Endothelial cell of umbilical vein (primary cell): ENCODE results near the gene NDUFA13. TPM values are rescaled to one million over a fixed set of nuclear protein-coding genes. Genes with fewer than 3 reads are reported as not detected.

Source experiments
- BruUV-seq: library from RNA; stranded (reverse); fragments of 400-500 nt; replicated peaks from 2 replicates; lab custom pipeline; 2021; lab: Mats Ljungman, UMichigan
- CTCF ChIA-PET: fragments of 300-600, 350-600 bp; sonication (Branson Sonifier 250); formaldehyde crosslinking; loops from one replicate; lab custom pipeline; 2021; ENCODE audit warnings: antibody characterized with exemption, inconsistent platforms; lab: Charles Lee
- POLR2A ChIA-PET: fragments of 300-600, 350-600 bp; sonication (Branson Sonifier 250); formaldehyde crosslinking; loops from one replicate; lab custom pipeline; 2021; ENCODE audit warnings: antibody characterized with exemption, inconsistent platforms; lab: Charles Lee
- DNase-seq: peaks from one replicate; pipeline ENCODE4 v3.0.0-alpha.2; 2011; ENCODE audit warnings: low read depth, low spot score
- FAIRE-seq: peaks from 2 replicates; lab custom pipeline; 2011; peaks lifted over from hg19 to GRCh38; lab: Jason Lieb, UNC
- H2AFZ ChIP-seq: 2 replicates; pipeline ENCODE4 v1.6.0; 2012; ENCODE audit warnings: low read depth, low read length, control low read depth, inconsistent platforms
- H3K27ac ChIP-seq: 2 replicates; pipeline ENCODE4 v1.5.1; 2011; ENCODE audit warnings: low read depth, mild to moderate bottlenecking, control low read depth, low read length, moderate library complexity; ENCODE audit not compliant: insufficient read depth
- H3K27me3 ChIP-seq, 2 experiments: 2 replicates each; pipeline versions ENCODE4 v1.6.0 to v1.6.1; 2011; ENCODE audit warnings: low read length in 2 of 2, mixed read lengths in 1 of 2; ENCODE audit not compliant: control insufficient read depth in 2 of 2, insufficient read depth in 2 of 2
- H3K36me3 ChIP-seq, 2 experiments: 2 replicates in 1 of 2; 3 replicates in 1 of 2; pipeline ENCODE4 v1.5.1; 2011; ENCODE audit warnings: low read length in 2 of 2, mild to moderate bottlenecking in 1 of 2, moderate library complexity in 1 of 2; ENCODE audit not compliant: control insufficient read depth in 2 of 2, insufficient read depth in 2 of 2; ENCODE audit errors: extremely low read depth in 1 of 2
- H3K4me1 ChIP-seq: 3 replicates; pipeline ENCODE4 v1.5.1; 2011; ENCODE audit warnings: mild to moderate bottlenecking, low read length; ENCODE audit not compliant: control insufficient read depth, insufficient read depth; ENCODE audit errors: extremely low read depth
- H3K4me2 ChIP-seq: 2 replicates; pipeline ENCODE4 v1.6.1; 2011; ENCODE audit warnings: low read length, control low read depth, mixed read lengths; ENCODE audit not compliant: insufficient read depth
- H3K4me3 ChIP-seq, 3 experiments: fragments of 200-600 bp in 1 of 3; sonication (generic), shearing (Covaris generic) in 1 of 3; replicated peaks in 1 of 3; 2 replicates each; pipeline ENCODE4 v1.5.1; 2011 to 2016; ENCODE audit warnings: control low read depth in 3 of 3, low read length in 3 of 3, mild to moderate bottlenecking in 2 of 3, inconsistent platforms in 1 of 3, low read depth in 1 of 3, moderate library complexity in 1 of 3; ENCODE audit not compliant: insufficient read depth in 1 of 3
- H3K79me2 ChIP-seq: 2 replicates; pipeline ENCODE4 v1.6.0; 2012; ENCODE audit warnings: low read length, inconsistent platforms; ENCODE audit not compliant: control insufficient read depth, insufficient read depth
- H3K9ac ChIP-seq: replicated peaks from 2 replicates; pipeline ENCODE3; 2011; ENCODE audit warnings: low read length, control low read depth; ENCODE audit not compliant: insufficient read depth; ENCODE audit errors: extremely low read depth
- H3K9me1 ChIP-seq: replicated peaks from 3 replicates; pipeline ENCODE4 v1.6.0; 2011; ENCODE audit warnings: mild to moderate bottlenecking, low read length; ENCODE audit not compliant: control insufficient read depth, insufficient read depth; ENCODE audit errors: extremely low read depth
- H3K9me3 ChIP-seq: replicated peaks from 2 replicates; pipeline ENCODE4 v1.5.1; 2012; ENCODE audit warnings: low read length, inconsistent platforms; ENCODE audit not compliant: control insufficient read depth, insufficient read depth
- H4K20me1 ChIP-seq: replicated peaks from 2 replicates; pipeline ENCODE3; 2011; ENCODE audit warnings: mild to moderate bottlenecking, low read length; ENCODE audit not compliant: control insufficient read depth, insufficient read depth; ENCODE audit errors: extremely low read depth
- CTCF ChIP-seq, 2 donors: IDR thresholded peaks; 1 replicate in 1 of 2; 2 replicates in 1 of 2; pipeline ENCODE4 v1.5.1; 2011; ENCODE audit warnings: low read length in 2 of 2, mild to moderate bottlenecking in 2 of 2, moderate library complexity in 2 of 2, control low read depth in 1 of 2, inconsistent platforms in 1 of 2, low read depth in 1 of 2; ENCODE audit not compliant: insufficient read depth in 1 of 2; ENCODE audit errors: extremely low read depth in 1 of 2
- EZH2 ChIP-seq: IDR thresholded peaks from 2 replicates; pipeline ENCODE4 v1.6.1; 2012; ENCODE audit warnings: borderline replicate concordance, low read depth, mild to moderate bottlenecking, moderate library complexity, low read length, inconsistent platforms; ENCODE audit not compliant: severe bottlenecking
- FOS ChIP-seq: IDR thresholded peaks from 2 replicates; pipeline ENCODE4 v1.6.1; 2011; ENCODE audit warnings: mild to moderate bottlenecking, low read length, moderate library complexity, borderline replicate concordance; ENCODE audit not compliant: insufficient read depth
- GATA2 ChIP-seq: IDR thresholded peaks from 2 replicates; pipeline ENCODE4 v1.7.0; 2011; ENCODE audit warnings: low read depth, mild to moderate bottlenecking, moderate library complexity, mixed read lengths, low read length; ENCODE audit not compliant: insufficient read length, insufficient read depth
- JUN ChIP-seq: IDR thresholded peaks from 2 replicates; pipeline ENCODE4 v1.6.1; 2011; ENCODE audit warnings: borderline replicate concordance, low read depth; ENCODE audit not compliant: insufficient read length, insufficient read depth
- MYC ChIP-seq: IDR thresholded peaks from one replicate; pipeline ENCODE4 v1.6.1; 2011; ENCODE audit warnings: mild to moderate bottlenecking, low read depth, low read length
- POLR2A ChIP-seq: IDR thresholded peaks from 2 replicates; pipeline ENCODE4 v1.6.1; 2012; ENCODE audit warnings: low read depth, mild to moderate bottlenecking, control low read depth, low read length
- POLR2AphosphoS5 ChIP-seq: IDR thresholded peaks from 2 replicates; pipeline ENCODE4 v1.6.1; 2012; ENCODE audit warnings: low read depth, mild to moderate bottlenecking, control low read depth, low read length, moderate library complexity; ENCODE audit not compliant: insufficient read depth
- dilution Hi-C: fragments of 300-500 bp; cut with MboI; formaldehyde crosslinking; loops from one replicate; pipeline ENCODE4 v1.15.0; 2019; ENCODE audit warnings: low sequenced_read_pairs; ENCODE audit not compliant: extremely low pct_ligation_motif_present
- intact Hi-C: fragments of 100-400 bp; cut with micrococcal nuclease; formaldehyde crosslinking; loops from one replicate; pipeline ENCODE4 v1.10.0; 2022
- polyA plus RNA-seq, 4 experiments: library from polyadenylated mRNA; depleted of rRNA in 3 of 4; stranded (reverse) in 3 of 4; unstranded in 1 of 4; fragments of >200 nt; gene quantifications; 2 replicates each; pipeline versions ENCODE4 v1.2.1 to v1.2.3, GENCODE V29; 2011 to 2012; ENCODE audit warnings: missing spikeins in 1 of 4
- total RNA-seq: library from RNA; stranded (reverse); gene quantifications from 2 replicates; pipeline ENCODE4 v1.2.3, GENCODE V29; 2021
- TF ChIP-seq, protein P1 (sequence below): IDR thresholded peaks from 2 replicates; pipeline ENCODE4 v1.6.1; 2011; ENCODE audit not compliant: insufficient read depth, insufficient read length

NDUFA13 gene
- total and polyA plus RNA-seq, 2 donors (not counting 3 experiments of a cell fraction or from before 2014, with no cell fraction given), result 246 to 799 TPM

GRCh38 chr19:19566306-19566705 is 50.3 kb downstream of the NDUFA13 start:
- no peak for DNase-seq
- H3K9ac ChIP-seq, result no peak overlapping the region
- ChIA-PET POLR2A (no interaction called here), CTCF (interaction anchor here (1.0 kb wide), 1 partner anchor 13 kb away, joined by 3 read pairs; no protein-coding TSS in a partner anchor)
- H3K4me3 ChIP-seq, result no peak overlapping the region
- intact Hi-C loops, result no loop called here
- dilution Hi-C loops, result no loop called here
- no peaks in the 10 kb centered on the region for H3K9me1 ChIP-seq
- no peaks in the 10 kb centered on the region for H4K20me1 ChIP-seq
- H3K79me2 ChIP-seq, result no peaks in the 10 kb centered on the region
- TF ChIP-seq POLR2AphosphoS5 (no peak), JUN (no peak), POLR2A (no peak), CTCF (IDR thresholded peaks at IDR 0.05; ENCODE audit: extremely low read depth in 1 of 2, insufficient read depth in 1 of 2, low read depth in 1 of 2, low read length in 2 of 2) (no peak), EZH2 (no peak), FOS (no peak), MYC (no peak), GATA2 (no peak)
- TF ChIP-seq, protein P1, sequence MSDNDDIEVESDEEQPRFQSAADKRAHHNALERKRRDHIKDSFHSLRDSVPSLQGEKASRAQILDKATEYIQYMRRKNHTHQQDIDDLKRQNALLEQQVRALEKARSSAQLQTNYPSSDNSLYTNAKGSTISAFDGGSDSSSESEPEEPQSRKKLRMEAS, result no peak
- no peaks in the 10 kb centered on the region for H3K27me3 ChIP-seq
- no peak overlapping the region for H3K27ac ChIP-seq
- H3K4me1 ChIP-seq, result no peaks in the 10 kb centered on the region
- H3K36me3 ChIP-seq, result no peaks in the 10 kb centered on the region
- no peak overlapping the region for H2AFZ ChIP-seq
- H3K4me2 ChIP-seq, result no peak overlapping the region
- no peak for FAIRE-seq
- BruUV-seq, result no TSS peak
- no peaks in the 10 kb centered on the region for H3K9me3 ChIP-seq
